Measurements from ENCODE around the gene IFT74.
A peak's percentile ranks its signal among the peaks of the same experiment; 100 is the strongest.

The IFT74 gene

DNA sequence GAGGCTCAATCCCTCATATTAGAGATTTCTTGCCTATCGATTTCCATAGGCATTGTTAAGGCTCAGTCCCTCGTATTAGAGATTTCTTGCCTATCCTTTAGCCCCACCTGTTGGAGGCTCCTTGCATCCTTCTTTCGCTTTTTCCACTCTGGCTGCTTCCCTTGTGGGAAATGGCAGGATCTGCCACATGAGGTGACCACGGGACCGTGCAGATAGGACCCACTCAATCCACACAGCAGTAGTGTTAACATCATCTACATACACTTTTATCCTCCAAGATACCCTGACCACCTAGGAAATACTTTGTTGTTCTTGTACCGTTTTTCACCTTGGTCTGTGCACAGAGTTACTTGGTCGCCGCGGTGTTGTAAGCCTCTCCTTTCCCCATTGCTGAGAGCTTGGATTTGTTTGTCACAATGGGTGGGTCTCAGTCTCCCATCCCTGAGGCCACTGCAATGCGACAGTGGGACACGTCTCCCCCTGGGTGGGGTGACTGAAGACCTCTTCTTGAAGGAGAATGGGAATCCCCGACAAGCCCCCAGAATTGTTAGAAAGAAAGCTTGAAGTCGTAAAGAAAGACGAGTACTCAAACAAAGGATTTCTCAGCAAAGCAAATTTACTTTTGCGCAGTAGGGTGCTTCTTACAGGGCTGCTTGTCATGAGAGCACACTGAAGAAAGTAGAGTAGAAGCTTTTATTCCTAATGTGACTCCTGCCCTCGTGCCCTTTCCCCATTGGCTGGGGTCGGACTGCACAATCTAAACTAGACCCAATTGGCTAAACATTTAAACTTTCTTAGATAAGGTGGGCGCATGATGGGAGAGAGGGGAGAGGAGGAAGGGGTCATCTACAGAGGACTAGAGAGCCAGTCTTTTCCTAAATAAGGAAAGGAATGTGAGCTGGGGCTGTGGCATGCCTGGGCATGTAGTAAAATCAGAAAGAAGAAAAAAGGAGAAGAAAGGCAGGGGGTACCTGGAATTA is 19.8 kb downstream of the IFT74 start:
- DNase-seq: no peak

DNA sequence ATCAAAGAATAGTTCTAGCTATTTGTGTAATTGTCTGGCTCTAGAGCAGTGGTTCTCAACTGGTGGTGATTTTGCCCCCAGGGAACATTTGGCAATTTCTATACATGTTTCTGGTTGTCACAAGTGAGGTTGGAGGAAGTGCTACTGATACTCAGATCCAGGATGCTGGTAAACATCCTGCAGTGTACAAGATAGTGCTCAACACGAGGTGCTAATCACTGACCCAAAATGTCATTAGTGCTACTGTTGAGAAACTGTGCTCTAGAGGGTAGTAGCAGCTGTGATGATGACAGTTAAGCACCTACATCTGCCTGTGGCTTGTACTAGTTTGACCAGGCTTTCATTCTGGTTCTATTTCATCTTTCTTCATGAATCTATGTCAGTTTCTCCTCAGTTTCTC is 27.1 kb downstream of the IFT74 start:
- DNase-seq: no peak

DNA sequence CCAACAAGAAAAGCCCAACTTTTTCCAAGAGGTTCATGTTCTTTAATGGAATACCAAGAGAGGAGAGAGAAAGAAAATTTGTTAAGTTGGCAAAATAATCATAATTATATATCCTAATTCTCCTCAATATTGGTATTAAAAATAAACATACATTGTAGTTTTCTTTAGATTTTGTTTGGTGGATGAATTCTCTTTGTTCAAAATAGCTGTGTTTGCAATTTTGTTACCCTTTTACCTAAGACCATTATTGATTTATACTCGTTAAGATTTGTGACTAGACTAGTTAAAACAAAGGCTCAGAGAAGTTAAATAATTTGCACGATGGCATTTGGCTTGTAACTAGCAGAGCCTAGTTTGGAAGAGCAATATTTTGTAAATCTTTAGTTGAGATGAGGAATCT is 39.6 kb downstream of the IFT74 start:
- DNase-seq: no peak

DNA sequence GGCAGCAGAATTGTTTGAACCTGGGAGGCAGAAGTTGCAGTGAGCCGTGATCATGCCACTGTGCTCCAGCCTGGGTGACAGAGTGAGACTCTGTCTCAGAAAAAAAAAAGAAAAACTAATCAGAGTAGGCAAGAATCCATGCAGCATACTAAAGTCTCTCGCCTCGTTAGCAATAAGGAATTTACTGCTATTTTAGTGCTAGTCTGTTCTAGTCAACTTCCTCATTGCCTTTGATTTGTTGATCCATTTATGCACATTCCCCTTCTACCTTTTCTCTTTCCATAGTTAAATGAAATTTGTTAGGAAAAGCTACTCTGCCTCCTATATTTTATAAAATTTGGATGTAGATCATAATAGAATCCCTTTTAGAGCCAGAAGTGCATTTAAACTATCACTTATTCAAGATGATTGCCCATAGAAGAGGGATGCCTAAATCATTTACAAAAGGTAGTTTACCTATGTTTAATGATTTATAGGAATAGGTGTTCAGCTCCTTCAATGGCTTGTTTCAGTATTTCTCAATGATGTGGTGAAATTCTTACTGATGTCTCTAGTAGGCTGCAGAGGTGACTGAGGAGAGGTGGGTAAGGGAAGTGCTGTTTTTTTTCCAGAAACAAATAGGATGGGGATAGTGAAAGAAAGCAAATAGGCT is 47.3 kb downstream of the IFT74 start:
- DNase-seq: no peak

DNA sequence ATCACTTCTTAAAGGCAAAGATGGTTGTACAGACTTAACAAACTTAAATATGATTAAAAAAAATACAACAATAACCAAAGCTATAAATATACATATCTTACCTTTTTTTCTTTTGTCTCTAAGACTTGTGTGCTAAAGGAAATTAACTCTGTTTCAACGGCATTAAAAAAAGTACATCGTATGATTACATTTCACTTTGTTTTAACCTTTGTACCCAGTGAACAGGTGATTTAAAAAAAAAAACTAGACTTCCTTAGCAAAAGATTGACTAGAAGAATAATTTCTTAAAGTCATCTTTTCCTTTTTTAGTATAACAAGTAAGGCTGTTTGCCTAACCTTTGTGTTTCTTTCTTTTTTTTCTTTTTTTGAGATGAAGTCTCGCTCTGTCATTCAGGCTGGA is 49.3 kb downstream of the IFT74 start, which contains the start of gene LRRC19:
LRRC19 (minus strand) TSS at position 182 of the 400 bp plus-strand sequence. CDS start 5,978 bp downstream, outside the sequence.
- no peak for DNase-seq

DNA sequence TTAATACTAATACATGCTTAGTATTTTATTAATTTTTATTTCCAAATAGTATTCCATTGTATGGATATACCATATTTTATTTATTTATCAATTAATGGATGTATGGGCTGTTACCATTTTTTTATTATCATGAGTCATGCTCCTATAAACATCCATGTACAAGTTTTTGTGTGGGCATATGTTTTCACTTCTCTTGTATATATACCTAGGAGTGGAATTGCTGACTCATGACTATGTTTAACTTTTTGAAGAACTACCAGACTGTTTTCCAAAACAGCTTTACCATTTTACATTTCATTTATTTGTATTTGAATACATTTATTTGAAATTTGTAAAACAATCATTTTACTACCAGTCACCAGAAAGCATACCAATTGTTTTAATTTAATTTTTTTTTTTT is 63.4 kb downstream of the IFT74 start:
- DNase-seq: no peak

DNA sequence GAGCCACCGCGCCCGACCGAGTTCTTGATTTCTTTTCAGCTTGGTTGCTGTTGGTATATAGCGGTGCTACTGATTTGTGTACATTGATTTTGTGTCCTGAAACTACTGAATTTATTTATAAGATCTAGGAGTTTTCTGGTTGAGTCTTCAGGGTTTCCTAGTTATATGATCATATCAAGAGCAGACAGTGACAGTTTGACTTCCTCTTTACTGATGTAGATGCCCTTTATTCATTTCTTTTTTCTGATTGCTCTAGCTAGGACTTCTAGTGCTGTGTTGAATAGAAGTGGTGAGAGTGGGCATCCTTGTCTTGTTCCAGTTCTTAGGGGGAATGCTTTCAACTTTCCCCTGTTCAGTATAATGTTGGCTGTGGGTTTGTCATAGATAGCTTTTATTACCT is 66.7 kb downstream of the IFT74 start:
- no peak for DNase-seq

DNA sequence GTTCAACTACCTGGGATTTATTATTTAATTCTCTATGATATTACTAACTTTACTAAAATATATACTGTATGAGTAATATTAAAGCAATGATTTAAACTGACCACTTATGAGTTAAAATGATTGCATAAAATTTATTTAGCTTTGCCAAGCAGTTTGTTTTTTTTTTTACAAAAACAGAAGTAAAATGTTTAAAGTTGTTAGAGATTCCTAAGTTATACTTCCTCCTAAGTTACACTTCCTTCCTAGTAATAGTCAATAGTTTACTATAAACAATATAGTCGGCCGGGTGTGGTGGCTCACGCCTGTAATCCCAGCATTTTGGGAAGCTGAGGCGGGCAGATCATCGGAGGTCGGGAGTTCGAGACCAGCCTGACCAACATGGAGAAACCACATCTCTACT is 73.0 kb downstream of the IFT74 start:
- no peak for DNase-seq

DNA sequence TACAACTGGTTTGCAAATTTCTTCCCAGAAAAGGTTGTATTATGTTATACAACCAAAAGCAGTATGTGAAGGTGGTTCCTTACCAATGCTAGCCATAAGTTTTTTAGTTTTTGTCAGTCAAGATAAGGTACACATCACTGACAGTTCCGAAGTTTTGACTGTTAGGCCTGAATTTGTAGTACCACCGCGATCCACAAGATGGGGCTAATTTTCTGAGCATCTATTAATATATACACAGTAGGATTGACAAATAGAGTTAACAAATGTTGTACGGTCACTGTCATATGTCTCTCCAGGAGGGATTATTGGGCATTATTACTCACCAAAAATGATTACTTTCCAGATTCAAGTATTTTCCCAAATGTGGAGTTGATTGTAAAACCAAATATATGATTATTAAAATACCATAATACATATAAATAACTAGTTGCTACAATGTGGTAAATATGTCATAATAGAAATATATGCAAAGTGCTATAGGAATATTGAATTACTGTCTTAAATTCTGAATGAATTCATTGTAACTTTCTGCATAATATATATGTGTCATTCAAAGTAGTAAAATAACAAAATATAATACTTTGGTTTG is 77.7 kb downstream of the IFT74 start:
- peak; percentile 3 for DNase-seq

DNA sequence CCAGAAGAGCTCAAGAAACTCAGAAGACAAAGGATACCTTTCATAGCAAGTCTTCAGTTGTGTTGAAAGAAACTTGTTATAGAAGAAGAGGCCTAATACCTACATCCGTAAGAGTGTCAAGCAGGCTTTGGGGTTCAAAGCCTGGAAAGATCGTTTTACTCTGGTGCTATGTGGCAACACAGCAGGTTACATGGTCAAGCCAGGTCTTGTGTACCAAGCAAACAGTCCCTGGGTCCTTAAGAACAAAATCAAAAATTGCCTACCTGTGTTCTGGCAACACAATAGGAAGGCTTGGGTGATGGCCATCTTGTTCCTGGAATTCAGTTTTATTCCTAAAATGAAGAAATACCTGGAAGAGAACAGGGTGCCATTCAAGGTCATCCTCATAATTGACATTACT is 81.3 kb downstream of the IFT74 start:
- DNase-seq: no peak

DNA sequence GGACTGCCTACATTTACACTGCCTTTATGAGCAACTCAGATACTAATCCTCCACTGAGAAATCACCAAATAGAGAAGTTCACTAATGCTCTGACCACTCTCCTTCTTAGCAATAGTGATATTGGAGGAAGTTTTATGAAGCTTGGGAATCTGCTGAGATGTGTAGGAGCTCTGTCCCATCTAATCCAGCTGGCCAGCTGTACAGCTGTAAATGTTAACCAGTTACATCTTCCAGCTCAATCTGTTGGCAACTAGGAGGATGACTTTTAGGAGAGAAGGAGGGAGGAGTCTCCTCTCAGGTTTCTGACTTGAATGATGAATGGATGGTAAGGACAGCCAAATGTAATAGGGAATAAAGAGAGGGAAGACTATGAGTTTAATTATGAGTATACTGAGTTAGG is 85.5 kb downstream of the IFT74 start:
- no peak for DNase-seq

DNA sequence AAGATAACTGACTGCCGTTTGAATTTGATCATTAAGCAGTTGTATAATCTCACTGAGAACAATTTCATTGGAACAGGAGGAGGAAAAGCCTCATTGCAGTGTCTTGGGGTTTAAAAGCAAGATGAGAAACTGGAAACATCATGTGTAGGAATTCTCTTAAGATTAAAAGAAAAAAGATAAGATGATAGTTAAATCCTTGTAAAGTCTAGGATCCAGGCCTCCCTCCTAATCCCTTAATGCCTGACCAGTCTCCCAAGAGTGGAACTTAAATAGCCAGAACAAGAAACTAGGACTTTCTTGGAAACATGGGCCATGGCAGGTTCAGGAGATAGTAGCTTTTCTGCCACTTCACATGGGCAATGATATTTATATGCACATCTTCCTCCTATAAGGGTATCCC is 86.3 kb downstream of the IFT74 start:
- no peak for DNase-seq

DNA sequence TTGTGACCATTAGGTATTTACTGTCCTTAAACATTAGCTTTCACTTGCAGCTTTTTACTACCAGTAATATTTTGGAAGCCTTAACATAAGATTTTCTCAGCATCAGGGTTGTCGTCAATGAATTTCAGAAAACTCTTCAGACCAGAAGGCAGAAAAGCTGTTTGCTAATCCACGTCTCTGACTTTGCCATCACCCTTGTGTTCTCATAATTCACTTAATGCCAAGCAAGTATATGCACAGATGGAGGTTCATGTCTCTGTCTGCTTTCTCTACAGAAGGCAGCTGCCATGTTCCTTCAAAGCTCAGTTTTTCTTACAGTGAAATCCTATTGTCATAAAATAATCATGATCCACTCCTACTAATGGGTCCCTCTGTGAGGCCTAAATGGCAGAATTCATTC is 87.0 kb downstream of the IFT74 start:
- no peak for DNase-seq

DNA sequence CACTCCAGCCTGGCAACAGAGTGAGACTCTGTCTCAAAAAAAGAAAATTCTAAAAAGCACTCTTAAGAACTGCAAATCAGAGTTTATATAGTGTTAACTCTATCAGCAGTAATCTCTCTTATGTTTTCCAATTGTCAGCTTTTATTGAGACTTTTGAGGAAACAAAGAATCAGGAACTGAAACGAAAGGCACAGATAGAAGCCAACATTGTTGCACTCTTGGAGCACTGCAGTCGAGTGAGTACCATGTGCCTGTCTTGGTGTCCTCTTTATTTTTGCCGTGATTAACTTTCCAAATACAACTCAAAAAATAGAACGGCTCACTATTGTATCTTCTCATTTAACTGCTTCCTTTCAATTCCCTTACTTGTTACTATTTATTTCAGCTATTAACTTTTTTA is 90.9 kb downstream of the IFT74 start:
- no peak for DNase-seq

DNA sequence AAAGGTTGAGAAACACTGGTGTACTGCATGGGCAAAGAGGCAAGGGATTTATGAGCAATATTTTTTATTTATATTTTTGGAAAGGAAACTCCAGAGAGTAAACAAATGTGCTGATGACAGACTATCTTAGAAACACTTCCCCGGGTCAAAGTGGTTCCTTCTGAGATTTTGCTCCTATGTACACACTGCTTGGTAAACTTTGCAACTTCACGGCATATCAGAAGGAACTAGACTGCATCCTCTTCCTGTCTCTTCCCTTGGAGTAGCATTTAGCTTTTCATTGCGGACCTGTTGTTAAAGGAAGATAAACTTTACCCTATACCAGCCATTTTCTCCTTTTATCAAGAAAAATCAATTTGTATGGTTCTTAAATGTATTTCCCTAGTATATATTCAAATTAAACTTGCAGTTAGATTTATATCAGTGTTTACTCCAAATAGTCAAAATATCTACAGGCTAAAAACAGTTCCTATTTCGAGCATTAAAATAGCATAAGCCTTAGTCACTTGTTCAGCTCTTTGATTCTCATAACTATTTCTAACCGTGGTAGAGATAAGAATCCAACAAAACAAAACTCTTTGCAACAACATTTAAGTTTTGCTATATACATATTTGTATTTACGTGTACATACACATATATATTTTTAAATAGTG is 97.3 kb downstream of the IFT74 start:
- DNase-seq: no peak

DNA sequence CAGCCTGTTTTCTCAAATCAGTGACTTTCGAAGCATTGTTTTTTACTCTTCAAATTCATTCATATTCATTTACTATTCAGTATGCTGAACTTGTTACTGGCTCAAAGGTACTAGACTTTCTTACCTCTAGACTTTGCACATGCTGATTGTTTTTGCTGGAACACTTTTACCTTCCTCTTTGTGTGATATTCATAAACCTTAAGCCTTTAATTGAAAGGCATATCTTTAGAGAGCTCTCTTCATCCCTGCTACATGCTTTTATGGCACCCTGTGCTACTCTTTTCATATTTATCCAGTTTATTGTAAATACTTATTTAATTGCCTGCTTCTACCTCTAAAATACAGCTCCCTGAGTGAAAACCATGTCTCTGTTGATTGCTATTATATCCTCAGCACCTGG is 97.9 kb downstream of the IFT74 start:
- no peak for DNase-seq

DNA sequence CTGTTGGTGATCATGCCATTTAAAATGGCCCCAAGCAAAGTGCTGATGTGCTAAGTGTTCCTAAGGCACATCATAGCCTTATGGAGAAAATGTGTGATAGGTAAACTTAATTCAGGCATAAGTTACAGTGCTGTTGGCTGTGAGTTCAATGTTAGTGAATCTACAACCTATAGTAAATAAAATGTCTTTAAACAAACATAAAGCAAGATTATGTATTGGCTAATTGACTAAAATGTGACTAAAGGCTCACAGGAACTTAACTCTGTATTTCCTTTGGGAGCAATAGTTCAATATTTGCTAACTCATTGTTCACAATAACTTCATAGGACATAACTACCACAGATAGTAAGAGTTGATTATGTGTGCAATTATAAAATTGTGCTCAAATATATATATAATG is 98.6 kb downstream of the IFT74 start:
- no peak for DNase-seq

DNA sequence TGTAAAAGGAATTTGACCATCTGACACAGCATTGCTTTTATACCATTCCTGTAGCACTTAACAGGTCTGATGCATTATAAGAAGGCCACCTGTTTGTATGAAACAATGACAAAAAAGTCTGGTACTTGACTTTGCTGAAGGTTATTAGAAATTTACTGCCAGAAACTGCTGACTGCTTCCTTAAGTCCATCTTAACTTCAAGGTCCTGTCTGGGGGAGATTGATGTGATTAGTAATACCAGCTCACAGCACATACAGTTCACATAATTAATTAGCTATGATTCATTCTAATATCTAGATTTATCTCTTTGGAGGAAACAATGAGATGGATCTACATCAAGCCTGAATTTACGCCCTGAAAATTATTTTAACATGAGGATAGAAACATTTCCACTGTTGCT is 103.2 kb downstream of the IFT74 start:
- no peak for DNase-seq

DNA sequence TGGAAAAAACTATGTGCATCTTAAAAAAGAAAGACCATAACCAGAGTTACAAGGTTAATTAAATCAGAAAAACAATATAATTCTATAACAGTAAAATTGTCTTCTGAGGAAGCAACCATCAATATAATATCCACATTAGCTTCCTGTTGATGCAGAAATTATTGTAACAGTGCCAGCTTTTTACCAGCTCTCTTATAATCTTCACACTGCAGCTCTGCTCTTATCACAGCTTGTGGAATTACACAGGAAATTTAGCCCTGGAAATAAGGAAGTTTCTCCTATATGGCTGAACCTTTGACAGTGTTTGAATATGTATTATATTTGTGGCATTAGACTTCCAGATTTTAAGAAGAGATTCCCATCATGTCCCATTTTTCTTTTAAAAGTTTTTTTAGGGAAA is 103.7 kb downstream of the IFT74 start:
- no peak for DNase-seq

DNA sequence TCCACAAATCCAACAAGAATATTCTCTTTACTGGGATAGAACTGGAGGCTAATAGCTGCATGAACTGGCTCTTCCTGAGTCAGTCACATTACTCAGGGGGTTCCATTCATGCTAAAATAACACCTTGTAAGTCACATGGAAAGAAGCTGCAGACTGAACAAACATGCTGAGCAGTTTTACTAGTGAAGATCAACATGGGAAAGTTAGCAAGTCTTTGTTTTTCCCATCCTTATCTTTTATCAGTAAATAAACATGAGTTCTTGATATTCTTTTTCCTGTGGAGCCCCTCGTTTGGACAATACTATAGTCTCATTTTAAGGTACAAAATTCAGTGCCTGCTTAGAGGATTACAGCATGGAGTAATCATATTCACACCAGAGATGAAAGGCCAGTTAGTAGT is 109.1 kb downstream of the IFT74 start:
- DNase-seq: no peak

DNA sequence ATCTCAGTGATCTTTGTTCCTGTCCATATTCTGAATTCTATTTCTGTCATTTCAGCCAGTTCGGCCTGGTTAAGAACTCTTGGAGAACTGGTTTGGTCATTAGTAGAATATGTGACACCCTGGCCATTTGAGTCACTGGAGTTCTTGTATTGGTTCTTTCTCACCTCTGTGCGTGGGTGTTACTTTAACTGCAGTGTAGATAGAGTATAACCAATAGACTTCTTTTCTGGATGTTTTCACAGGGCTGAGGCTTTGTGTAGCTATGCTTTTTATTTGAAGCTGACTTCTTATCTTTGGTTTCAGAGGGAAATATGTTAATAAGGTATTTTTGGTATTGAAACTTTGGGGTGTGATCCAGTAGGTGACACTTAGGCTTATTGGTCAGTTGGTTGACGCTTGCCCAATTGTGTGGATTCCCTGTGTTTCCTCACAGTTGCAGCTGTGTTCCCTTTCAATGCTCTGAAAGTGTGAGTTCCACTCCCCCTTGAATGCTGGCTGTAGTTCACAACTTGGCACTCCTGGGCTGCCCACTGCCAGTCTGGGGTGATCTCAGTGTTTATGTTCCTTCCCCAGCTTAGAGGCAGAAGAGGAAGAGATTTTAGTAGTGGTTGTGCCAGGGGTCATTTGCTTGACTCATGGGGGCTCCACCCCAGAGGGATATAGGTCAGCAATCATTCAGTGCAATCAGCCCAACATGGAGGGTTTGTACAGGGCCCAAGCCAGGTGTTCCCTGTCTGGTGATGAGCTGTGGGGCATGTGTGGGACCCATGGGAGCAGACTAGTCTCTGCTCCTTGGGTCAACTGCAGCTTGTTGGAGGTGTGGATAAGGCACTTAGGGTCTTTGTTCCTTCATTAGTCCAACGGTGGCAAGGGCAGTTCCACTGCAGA is 117.9 kb downstream of the IFT74 start:
- no peak for DNase-seq

DNA sequence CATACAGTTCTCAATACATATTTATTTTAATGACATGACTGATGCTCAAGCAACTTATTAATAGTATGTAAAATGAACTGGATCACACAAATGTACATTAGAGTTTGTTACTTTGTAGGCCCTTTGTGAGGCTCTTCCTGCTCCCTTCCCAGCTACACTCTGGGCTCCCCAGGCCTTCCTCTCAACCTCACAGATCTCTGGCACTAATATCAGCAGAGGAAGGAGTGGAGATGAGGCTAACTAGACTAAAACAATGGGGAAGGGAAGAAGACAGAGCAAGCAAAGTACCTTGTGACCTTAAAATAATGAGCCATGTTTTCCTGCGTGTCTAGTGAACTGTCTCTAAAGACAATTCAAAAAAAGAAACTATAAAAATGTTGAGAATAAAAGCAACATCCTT is 122.5 kb downstream of the IFT74 start:
- no peak for DNase-seq
